ENCODE measurements around the gene PLEK.
A peak's percentile ranks its signal among the peaks of the same experiment; 100 is the strongest.
"Not testable (repeated sequence)": the region's sequence is repeated elsewhere in the genome, so short reads cannot be mapped to it uniquely, and the experiment has no call there.

The PLEK gene

DNA sequence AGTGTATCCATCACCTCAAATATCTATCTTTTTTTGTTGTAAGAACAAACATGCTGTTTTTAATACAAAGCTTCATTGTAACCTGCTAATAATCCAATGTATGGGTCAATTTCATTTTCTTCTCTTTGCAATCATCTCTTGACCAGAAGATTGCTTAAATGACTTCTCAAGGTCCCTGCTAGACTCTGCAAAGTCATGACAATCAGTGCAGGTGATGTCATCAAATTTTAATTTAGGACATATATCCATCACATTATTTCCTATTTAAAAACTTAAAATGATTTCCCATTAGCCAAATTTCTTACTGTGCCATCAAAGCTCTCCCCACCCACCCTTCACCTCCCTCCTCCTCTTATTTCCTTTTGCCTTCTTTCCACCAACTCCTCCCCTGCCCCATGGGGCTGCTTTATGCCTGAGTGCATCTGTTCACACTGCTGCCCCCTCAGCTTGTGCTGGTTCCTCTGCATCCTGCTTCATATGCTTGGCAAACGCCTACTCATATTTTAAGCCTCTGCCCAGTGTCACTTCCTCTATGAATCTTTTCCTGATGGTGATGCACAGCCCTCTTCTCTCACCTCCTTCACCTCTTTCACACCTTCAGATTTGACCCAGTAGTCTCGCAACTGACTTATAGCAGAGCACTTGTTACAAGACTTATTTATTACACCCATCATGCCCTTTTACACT lies 20.3 kb downstream of the PLEK start:
- DNase-seq (ENCODE audit: low spot score), result no peak

- no peak for DNase-seq (ENCODE audit: low spot score)
Observed at GRCh38 chr2:68385907-68386287, 20.8 kb downstream of the PLEK start.

DNA sequence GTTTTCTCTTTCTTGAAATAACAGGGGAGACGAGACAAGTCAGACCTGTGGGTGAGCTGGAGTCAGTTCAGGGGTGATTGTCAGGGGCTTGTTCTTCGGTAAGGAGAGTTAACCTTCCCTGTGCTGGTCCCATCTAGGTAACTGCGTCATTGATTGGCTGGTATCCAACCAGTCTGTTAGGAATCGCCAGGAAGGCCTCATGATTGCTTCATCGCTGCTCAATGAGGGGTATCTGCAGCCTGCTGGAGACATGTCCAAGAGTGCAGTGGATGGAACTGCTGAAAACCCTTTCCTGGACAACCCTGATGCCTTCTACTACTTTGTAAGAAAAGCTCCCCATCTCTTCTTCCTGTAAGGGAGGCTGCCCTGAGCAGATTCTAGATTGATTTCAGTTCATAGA lies 21.3 kb downstream of the PLEK start:
- DNase-seq (ENCODE audit: low spot score), result peak; percentile 17

- no peak for DNase-seq (ENCODE audit: low spot score)
Observed at GRCh38 chr2:68387408-68388350, 22.6 kb downstream of the PLEK start.

GRCh38 chr2:68388358-68388757 lies 23.3 kb downstream of the PLEK start:
- DNase-seq (ENCODE audit: low spot score), result no peak

GRCh38 chr2:68388772-68389171 lies 23.7 kb downstream of the PLEK start:
- no peak for DNase-seq (ENCODE audit: low spot score)

DNA sequence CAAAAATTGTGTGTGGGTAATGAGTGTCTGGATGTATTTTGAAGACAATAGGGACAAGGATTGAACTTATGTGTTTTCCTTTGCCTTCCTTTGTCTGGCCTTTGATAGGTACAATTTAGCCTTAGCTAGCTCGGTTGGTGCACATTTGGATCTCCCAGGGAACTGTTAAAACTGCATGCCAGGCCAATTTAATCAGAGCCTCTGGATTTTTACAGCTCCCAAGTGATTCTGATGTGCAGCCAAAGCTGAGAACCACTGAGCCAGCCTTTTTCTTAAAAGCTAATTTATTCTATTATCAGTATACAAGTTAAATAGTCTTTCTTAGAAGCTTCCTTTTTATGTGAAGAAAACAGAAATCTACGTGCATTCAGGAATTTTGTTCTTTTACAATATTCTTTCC lies 25.0 kb downstream of the PLEK start:
- no peak for DNase-seq (ENCODE audit: low spot score)

- no peak for DNase-seq (ENCODE audit: low spot score)
Observed at GRCh38 chr2:68390586-68390985, 25.5 kb downstream of the PLEK start.

- no peak for DNase-seq (ENCODE audit: low spot score)
Observed at GRCh38 chr2:68391099-68391498, 26.0 kb downstream of the PLEK start.

GRCh38 chr2:68391869-68392268 lies 26.8 kb downstream of the PLEK start:
- DNase-seq (ENCODE audit: low spot score), result no peak

- no peak for DNase-seq (ENCODE audit: low spot score)
Observed at GRCh38 chr2:68396093-68396492, 31.0 kb downstream of the PLEK start.

- DNase-seq (ENCODE audit: low spot score), result not testable (repeated sequence)
Observed at GRCh38 chr2:68397704-68398263, 32.7 kb downstream of the PLEK start.

GRCh38 chr2:68403199-68403644 lies 38.1 kb downstream of the PLEK start:
- no peak for DNase-seq (ENCODE audit: low spot score)

DNA sequence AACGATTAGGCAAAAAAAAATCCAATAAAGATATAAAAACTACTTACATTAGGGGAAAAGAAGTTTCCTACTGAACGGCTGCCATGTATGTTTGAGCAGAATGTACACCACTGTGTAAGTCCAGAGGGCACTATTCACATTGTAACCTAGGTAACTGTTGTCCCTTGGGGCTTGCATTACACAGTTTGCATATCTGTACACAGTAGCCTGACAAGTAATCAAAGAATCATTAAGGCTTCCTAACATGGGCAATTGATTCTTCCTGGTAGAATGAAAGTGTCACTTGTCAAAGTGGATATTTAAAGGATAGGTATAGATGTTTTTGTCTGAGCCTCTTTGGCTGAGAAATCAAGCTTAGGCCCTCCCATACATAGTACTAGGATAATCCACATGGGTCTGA lies 39.1 kb downstream of the PLEK start:
- DNase-seq (ENCODE audit: low spot score), result no peak

DNA sequence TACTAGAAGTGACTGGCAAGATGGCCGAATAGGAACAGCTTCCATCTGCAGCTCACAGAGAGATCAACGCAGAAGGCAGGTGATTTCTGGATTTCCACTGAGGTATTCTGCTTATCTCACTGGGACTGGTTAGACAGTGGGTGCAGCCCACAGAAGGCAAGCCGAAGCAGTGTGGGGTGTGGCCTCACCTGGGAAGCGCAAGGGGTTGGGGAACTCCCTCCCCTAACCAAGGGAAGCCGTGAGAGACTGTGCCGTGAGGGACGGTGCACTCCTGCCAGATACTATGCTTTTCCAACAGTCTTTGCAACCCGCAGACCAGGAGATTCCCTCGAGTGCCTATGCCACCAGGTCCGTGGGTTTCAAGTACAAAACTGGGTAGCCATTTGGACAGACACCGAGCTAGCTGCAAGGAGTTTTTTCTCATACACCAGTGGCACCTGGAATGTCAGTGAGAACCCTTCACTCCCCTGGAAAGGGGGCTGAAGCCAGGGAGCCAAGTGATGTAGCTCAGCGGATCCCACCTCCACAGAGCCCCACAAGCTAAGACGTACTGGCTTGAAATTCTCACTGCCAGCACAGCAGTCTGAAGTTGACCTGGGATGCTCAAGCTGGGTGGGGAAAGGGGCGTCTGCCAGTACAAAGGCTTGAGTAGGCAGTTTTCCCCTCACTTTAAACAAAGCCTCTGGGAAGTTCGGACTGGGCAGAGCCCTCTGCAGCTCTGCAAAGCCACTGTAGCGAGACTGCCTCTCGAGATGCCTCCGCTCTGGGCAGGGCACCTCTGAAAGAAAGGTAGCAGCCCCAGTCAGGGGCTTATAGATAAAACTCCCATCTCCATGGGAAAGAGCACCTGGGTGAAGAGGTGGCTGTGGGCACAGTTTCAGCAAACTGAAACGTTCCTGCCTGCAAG lies 40.1 kb downstream of the PLEK start:
- no peak for DNase-seq (ENCODE audit: low spot score)

- no peak for DNase-seq (ENCODE audit: low spot score)
Observed at GRCh38 chr2:68411397-68412126, 46.5 kb downstream of the PLEK start.

DNA sequence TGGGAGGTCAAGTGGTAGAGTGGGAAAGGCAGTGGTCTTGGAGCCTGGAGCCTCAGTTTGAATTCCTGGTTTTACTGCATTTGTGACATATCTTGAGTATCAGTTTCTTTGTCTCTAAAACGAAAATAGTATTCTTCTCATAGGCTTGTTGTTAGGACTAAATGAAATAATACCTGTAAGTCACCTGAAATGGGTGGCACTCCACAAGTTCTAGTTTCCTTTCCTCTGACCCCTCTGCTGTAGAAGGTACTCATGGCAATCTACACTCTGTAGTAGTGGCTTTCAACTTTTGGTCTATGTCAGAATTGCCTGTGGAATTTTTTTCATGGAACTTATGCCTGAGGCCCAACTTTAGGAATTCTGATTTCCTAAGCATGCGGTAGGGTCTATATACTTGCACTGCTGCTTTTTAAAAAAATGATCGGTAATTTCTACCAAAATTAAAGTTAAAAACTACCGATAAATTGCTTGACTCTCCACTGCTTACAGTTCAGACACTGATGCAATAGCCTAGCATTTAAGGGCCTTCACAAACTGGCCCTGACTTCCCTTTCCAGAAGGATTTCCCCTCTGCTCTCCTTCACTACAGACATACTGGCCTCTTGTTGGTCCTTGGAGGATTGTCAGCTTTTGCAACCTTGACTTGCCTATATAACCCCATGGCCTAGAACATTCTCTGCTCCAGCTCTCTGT lies 47.2 kb downstream of the PLEK start:
- no peak for DNase-seq (ENCODE audit: low spot score)

DNA sequence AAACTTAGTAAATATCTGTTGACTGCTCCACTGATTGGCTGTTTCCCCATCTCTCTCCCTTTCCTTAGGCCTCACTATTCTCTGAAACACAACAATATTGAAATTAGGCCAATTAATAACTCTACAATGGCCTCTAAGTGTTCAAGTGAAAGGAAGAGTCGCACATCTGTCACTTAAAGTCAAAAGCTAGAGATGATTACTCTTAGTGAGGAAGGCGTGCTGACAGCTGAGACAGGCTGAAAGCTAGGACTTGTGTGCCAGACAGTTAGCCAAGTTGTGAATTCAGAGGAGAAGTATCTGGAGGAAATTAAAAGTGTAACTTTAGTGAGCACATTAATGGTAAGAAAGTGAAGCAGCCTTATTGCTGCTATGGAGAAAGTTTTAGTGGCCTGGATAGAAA lies 48.4 kb downstream of the PLEK start:
- DNase-seq (ENCODE audit: low spot score), result no peak

DNA sequence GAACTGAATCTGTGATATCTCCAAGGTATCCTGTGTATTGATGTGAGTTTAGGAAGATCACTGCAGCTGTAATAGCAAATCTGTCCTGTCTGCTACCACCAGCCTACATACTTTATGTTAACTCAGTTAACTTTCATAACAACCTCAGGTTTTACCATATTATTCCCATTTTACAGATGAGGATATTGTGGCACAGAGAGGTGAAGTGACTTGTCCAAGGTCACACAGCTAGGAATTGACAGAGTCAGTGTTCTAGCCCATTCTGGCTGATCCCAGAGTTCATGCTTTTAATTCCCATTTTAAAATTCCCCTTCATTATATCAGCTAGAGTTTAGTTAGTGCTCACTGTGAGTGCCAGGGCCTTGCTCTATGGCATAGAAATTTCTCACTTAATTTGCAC lies 49.4 kb downstream of the PLEK start:
- DNase-seq (ENCODE audit: low spot score), result no peak

DNA sequence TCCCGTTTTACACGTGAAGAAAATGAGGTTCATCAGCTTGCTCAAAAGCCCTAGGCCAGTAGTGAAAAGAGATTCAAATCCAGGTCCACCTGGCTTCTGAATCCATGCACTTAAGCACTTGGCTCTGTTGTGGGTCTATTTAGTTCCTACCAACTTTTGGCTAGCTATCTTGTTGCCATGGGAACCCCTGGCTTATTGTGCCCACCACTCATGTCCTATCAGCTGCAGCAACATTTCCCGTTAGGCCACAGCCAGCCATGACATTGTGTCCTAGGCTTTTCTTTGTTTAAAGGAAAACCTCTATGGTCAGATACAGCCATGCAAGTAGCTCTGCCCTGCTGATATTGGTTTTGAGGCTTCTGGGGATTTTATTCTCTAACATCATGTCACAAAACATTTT lies 49.8 kb downstream of the PLEK start:
- no peak for DNase-seq (ENCODE audit: low spot score)

DNA sequence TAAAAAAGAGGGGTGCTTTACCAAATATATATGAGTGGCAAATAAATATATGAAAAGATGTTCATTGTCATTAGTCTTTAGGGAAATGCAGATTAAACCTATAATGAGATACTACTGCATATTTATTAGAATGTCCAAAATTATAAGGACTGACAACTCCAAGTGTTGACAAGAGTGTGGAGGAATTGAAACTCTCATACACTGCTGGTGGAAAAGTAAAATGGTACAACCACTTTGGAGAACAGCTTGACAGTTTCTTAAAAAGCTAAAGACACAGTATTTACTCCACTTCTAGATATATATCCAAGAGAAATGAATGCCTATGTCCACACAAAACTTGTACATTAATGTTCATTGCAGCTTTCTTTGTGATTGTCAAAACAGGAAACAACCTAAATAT lies 50.4 kb downstream of the PLEK start:
- DNase-seq (ENCODE audit: low spot score), result no peak
